Small intestine (tissue), 7 donors: ENCODE data around the gene RAD51D. TPM values are rescaled to one million over a fixed set of nuclear protein-coding genes. Genes with fewer than 3 reads are reported as not detected.
"Not testable (repeated sequence)": the region's sequence is repeated elsewhere in the genome, so short reads cannot be mapped to it uniquely, and the experiment has no call there.

Experiments
- DNase-seq, 2 donors: peaks; one replicate each; pipeline versions ENCODE4 v3.0.0 to v3.0.0-alpha.2; 2013
- FAIRE-seq: peaks from 2 replicates; lab custom pipeline; 2012; peaks lifted over from hg19 to GRCh38; lab: Jason Lieb, UNC
- H3K27ac ChIP-seq, 3 donors: one replicate each; pipeline ENCODE4 v1.5.1; 2013; ENCODE audit warnings: low read length in 2 of 3, mild to moderate bottlenecking in 2 of 3, control low read depth in 1 of 3, inconsistent platforms in 1 of 3, low read depth in 1 of 3, moderate library complexity in 1 of 3
- H3K27me3 ChIP-seq, 3 donors: one replicate each; pipeline ENCODE4 v1.6.1; 2013; ENCODE audit warnings: low read length in 3 of 3, inconsistent platforms in 1 of 3; ENCODE audit not compliant: control insufficient read depth in 3 of 3, insufficient read depth in 3 of 3
- H3K36me3 ChIP-seq, 3 donors: one replicate each; pipeline ENCODE4 v1.6.1; 2013; ENCODE audit warnings: low read length in 3 of 3, inconsistent platforms in 1 of 3, low read depth in 1 of 3, mild to moderate bottlenecking in 1 of 3, moderate library complexity in 1 of 3; ENCODE audit not compliant: control insufficient read depth in 3 of 3, insufficient read depth in 2 of 3
- H3K4me1 ChIP-seq, 3 donors: one replicate each; pipeline ENCODE4 v1.6.1; 2013; ENCODE audit warnings: low read length in 2 of 3, inconsistent platforms in 1 of 3, low read depth in 1 of 3, mild to moderate bottlenecking in 1 of 3, moderate library complexity in 1 of 3; ENCODE audit not compliant: control insufficient read depth in 3 of 3, insufficient read depth in 2 of 3
- H3K4me3 ChIP-seq, 3 donors: one replicate each; pipeline ENCODE4 v1.5.1; 2013; ENCODE audit warnings: low read length in 3 of 3, control low read depth in 1 of 3, inconsistent platforms in 1 of 3, low read depth in 1 of 3, mild to moderate bottlenecking in 1 of 3, moderate library complexity in 1 of 3
- H3K9me3 ChIP-seq, 2 donors: one replicate each; pipeline ENCODE4 v1.6.1; 2013; ENCODE audit warnings: low read depth in 1 of 2, low read length in 1 of 2; ENCODE audit not compliant: control insufficient read depth in 2 of 2, insufficient read depth in 1 of 2
- WGBS, 3 donors: extraction: QIAGEN DNeasy Blood & Tissue Kit; methylation state at CpG; one replicate each; pipeline ENCODE4 v1.1.7; 2013; 5-methylcytosine and 5-hydroxymethylcytosine counted together
- polyA plus RNA-seq, 4 donors: library from polyadenylated mRNA; stranded (reverse) in 3 of 4; unstranded in 1 of 4; fragments of 200-250 nt in 3 of 4; fragments of 120-200 nt in 1 of 4; gene quantifications; one replicate each; pipeline versions ENCODE4 v1.2.1 to v1.2.3, GENCODE V29; 2013
- donor health status: healthy with polysubstance abuse.
- donor health status: control.
- donor health status: control.
- donor health status: Bipolar disorder and iron deficiency.
- donor health status: healthy.

The RAD51D gene
- polyA plus RNA-seq, 4 donors, result 0.89 to 12.2 (median 7.4) TPM

GRCh38 chr17:35051579-35052240 is 68.0 kb downstream of the RAD51D start:
- H3K9me3 ChIP-seq, result no peaks in the 10 kb centered on the region
- no peaks in the 10 kb centered on the region for H3K27me3 ChIP-seq
- no peak overlapping the region for H3K4me3 ChIP-seq
- 10 to 25% (median 13%) methylated on average over 6 of the region's 6 CpGs for whole genome bisulfite sequencing, 3 donors
- FAIRE-seq, result no peak
- peak in 1 of 2 donors; percentile 51 for DNase-seq
- peaks cover 0 to 4% (median 0%) of the 10 kb centered on the region in 3 donors for H3K36me3 ChIP-seq
- H3K27ac ChIP-seq, result peak overlapping the region; percentile 67 to 90 (median 80)
- H3K4me1 ChIP-seq, result peaks cover 5 to 55% (median 23%) of the 10 kb centered on the region in 3 donors

GRCh38 chr17:35051183-35051578 is 68.5 kb downstream of the RAD51D start:
- WGBS, 3 donors, result 0 to 8% (median 0%) methylated on average over 2 of the region's 2 CpGs
- DNase-seq (peak; percentile 76 to 77), FAIRE-seq (no peak)
- Histone ChIP-seq H3K4me1 (peaks cover 6 to 60% (median 23%) of the 10 kb centered on the region in 3 donors), H3K4me3 (peak overlapping the region in 1 of 3 donors; percentile 2), H3K27me3 (no peaks in the 10 kb centered on the region), H3K36me3 (peaks cover 0 to 4% (median 0%) of the 10 kb centered on the region in 3 donors), H3K9me3 (no peaks in the 10 kb centered on the region), H3K27ac (peak overlapping the region; percentile 67 to 90 (median 80))

GRCh38 chr17:35050170-35050569 is 69.5 kb downstream of the RAD51D start:
- WGBS, 3 donors, result 90 to 98% (median 94%) methylated on average over 2 of the region's 2 CpGs
- H3K36me3 ChIP-seq, result peaks cover 0 to 4% (median 0%) of the 10 kb centered on the region in 3 donors
- peak overlapping the region in 2 of 3 donors; percentile 80 to 88 for H3K27ac ChIP-seq

GRCh38 chr17:35048685-35049379 is 70.8 kb downstream of the RAD51D start:
- peak overlapping the region in 2 of 3 donors; percentile 31 to 54 for H3K27ac ChIP-seq

More at GRCh38 chr17:35050170-35050569, 69.5 kb downstream of the RAD51D start:
- Histone ChIP-seq H3K4me3 (no peak overlapping the region), H3K4me1 (peaks cover 8 to 68% (median 23%) of the 10 kb centered on the region in 3 donors), H3K27me3 (no peaks in the 10 kb centered on the region), H3K9me3 (no peaks in the 10 kb centered on the region)
- DNase-seq (no peak), FAIRE-seq (no peak)

GRCh38 chr17:35046740-35047283 is 72.8 kb downstream of the RAD51D start:
- peak overlapping the region; percentile 54 to 87 (median 83) for H3K27ac ChIP-seq
- H3K4me3 ChIP-seq, result peak overlapping the region in 1 of 3 donors; percentile 28
- FAIRE-seq, result no peak
- peak; percentile 60 to 68 for DNase-seq
- H3K4me1 ChIP-seq, result peaks cover 5 to 64% (median 23%) of the 10 kb centered on the region in 3 donors
- WGBS, 3 donors, result 7 to 34% (median 12%) methylated on average over 5 of the region's 5 CpGs
- H3K27me3 ChIP-seq, result no peaks in the 10 kb centered on the region
- peaks cover 0 to 7% (median 0%) of the 10 kb centered on the region in 3 donors for H3K36me3 ChIP-seq
- H3K9me3 ChIP-seq, result no peaks in the 10 kb centered on the region

More at GRCh38 chr17:35048685-35049379, 70.8 kb downstream of the RAD51D start:
- DNase-seq (peak in 1 of 2 donors; percentile 17), FAIRE-seq (no peak)
- Histone ChIP-seq H3K9me3 (no peaks in the 10 kb centered on the region), H3K27me3 (no peaks in the 10 kb centered on the region), H3K4me3 (no peak overlapping the region), H3K36me3 (peaks cover 0 to 7% (median 0%) of the 10 kb centered on the region in 3 donors), H3K4me1 (peaks cover 10 to 79% (median 27%) of the 10 kb centered on the region in 3 donors)
- WGBS, 3 donors, result 44 to 64% (median 63%) methylated on average over 3 of the region's 3 CpGs

GRCh38 chr17:35046245-35046644 is 73.4 kb downstream of the RAD51D start:
- H3K27ac ChIP-seq, result peak overlapping the region; percentile 58 to 87 (median 83)
- no peaks in the 10 kb centered on the region for H3K9me3 ChIP-seq
- H3K4me1 ChIP-seq, result peaks cover 5 to 60% (median 19%) of the 10 kb centered on the region in 3 donors
- DNase-seq (peak in 1 of 2 donors; percentile 56), FAIRE-seq (no peak)
- H3K36me3 ChIP-seq, result peaks cover 0 to 7% (median 0%) of the 10 kb centered on the region in 3 donors
- WGBS, 3 donors, result 16 to 47% (median 17%) methylated on average over 4 of the region's 4 CpGs
- no peak overlapping the region for H3K4me3 ChIP-seq
- H3K27me3 ChIP-seq, result no peaks in the 10 kb centered on the region

GRCh38 chr17:35045458-35045979 is 74.1 kb downstream of the RAD51D start:
- Histone ChIP-seq H3K27ac (peak overlapping the region; percentile 57 to 87 (median 70)), H3K4me1 (peaks cover 5 to 54% (median 13%) of the 10 kb centered on the region in 3 donors)
- DNase-seq, result peak; percentile 71
- not testable (repeated sequence) for H3K4me3 ChIP-seq, FAIRE-seq, H3K9me3 ChIP-seq, H3K27me3 ChIP-seq, H3K36me3 ChIP-seq
- 17 to 66% (median 35%) methylated on average over 13 of the region's 13 CpGs for WGBS, 3 donors

- no peak for FAIRE-seq
- H3K27ac ChIP-seq, result peak overlapping the region in 1 of 3 donors; percentile 57
- H3K36me3 ChIP-seq, result peaks cover 0 to 5% (median 0%) of the 10 kb centered on the region in 3 donors
- DNase-seq, result no peak
- no peaks in the 10 kb centered on the region for H3K9me3 ChIP-seq
- 23 to 72% (median 50%) methylated on average over 8 of the region's 8 CpGs for WGBS, 3 donors
- no peak overlapping the region for H3K4me3 ChIP-seq
- peaks cover 5 to 44% (median 9%) of the 10 kb centered on the region in 3 donors for H3K4me1 ChIP-seq
- H3K27me3 ChIP-seq, result no peaks in the 10 kb centered on the region
These were observed 75.5 kb downstream of the RAD51D start for GRCh38 chr17:35044181-35044580.
